Posterior vena cava (tissue), 2 donors: ENCODE results near the gene IL12B. TPM values are rescaled to one million over a fixed set of nuclear protein-coding genes. Genes with fewer than 3 reads are reported as not detected.
"Not testable (repeated sequence)": the region's sequence is repeated elsewhere in the genome, so short reads cannot be mapped to it uniquely, and the experiment has no call there.

ENCODE experiments used
- DNase-seq: peaks from one replicate; pipeline ENCODE4 v3.0.0-alpha.2; 2020; ENCODE audit warnings: low spot score
- intact Hi-C, 2 donors: fragments of 100-400 bp; cut with DNase I; formaldehyde crosslinking; loops; one replicate each; pipeline versions ENCODE4 v1.14.1 to v1.14.2; 2022 to 2023
- long read RNA-seq, 2 donors: library from polyadenylated mRNA; unstranded; transcript quantifications; one replicate each; pipeline ENCODE4 v2.0.0, GENCODE V29; 2020 to 2021
- total RNA-seq, 2 donors: library from RNA; stranded (reverse); fragmentation: NEBNext Ultra II Directional; extraction: Animal tissue kit (Norgen Biotek cat#: 25700); gene quantifications; one replicate each; pipeline ENCODE4 v1.2.1, GENCODE V29; 2021
- donor health status: DM: yes; HTN: yes; CAD: no.
- donor health status: DM: yes; HTN: yes; CAD: no.

IL12B gene
- total RNA-seq: not detected
- long read RNA-seq, donor 1: 0 reads
- long read RNA-seq, donor 2: 0 reads

- intact Hi-C loops: no loop called here
- no peak for DNase-seq
Measured at GRCh38 chr5:159330131-159330800, at the start of gene IL12B. Gene IL12B, minus strand, starts transcription at chr5:159330487. Its CDS starts 3,705 bp downstream, at chr5:159326782.

GRCh38 chr5:159377653-159378052 lies 47.4 kb upstream of the IL12B start:
- intact Hi-C loops: no loop called here
- no peak for DNase-seq

- DNase-seq, intact Hi-C loops: not testable (repeated sequence)
Measured at GRCh38 chr5:159367866-159368265, 37.6 kb upstream of the IL12B start.

- DNase-seq, intact Hi-C loops: not testable (repeated sequence)
Measured at GRCh38 chr5:159366776-159367175, 36.5 kb upstream of the IL12B start.

- no peak for DNase-seq
- intact Hi-C loops: no loop called here
Measured at GRCh38 chr5:159362220-159362619, 31.9 kb upstream of the IL12B start.

- intact Hi-C loops, DNase-seq: not testable (repeated sequence)
Measured at GRCh38 chr5:159359871-159360270, 29.6 kb upstream of the IL12B start.

- intact Hi-C loops: no loop called here
- no peak for DNase-seq
Measured at GRCh38 chr5:159359408-159359807, 29.1 kb upstream of the IL12B start.

GRCh38 chr5:159353661-159354252 lies 23.5 kb upstream of the IL12B start:
- intact Hi-C loops: no loop called here
- DNase-seq: no peak

- intact Hi-C loops, DNase-seq: not testable (repeated sequence)
Measured at GRCh38 chr5:159350644-159351043, 20.4 kb upstream of the IL12B start.

GRCh38 chr5:159350216-159350615 lies 19.9 kb upstream of the IL12B start:
- intact Hi-C loops, DNase-seq: not testable (repeated sequence)

GRCh38 chr5:159345861-159346260 lies 15.6 kb upstream of the IL12B start:
- no peak for DNase-seq
- intact Hi-C loops: no loop called here

GRCh38 chr5:159345336-159345735 lies 15.0 kb upstream of the IL12B start:
- intact Hi-C loops: no loop called here
- no peak for DNase-seq

- no peak for DNase-seq
- intact Hi-C loops: no loop called here
Measured at GRCh38 chr5:159343295-159344094, 13.2 kb upstream of the IL12B start.

GRCh38 chr5:159342840-159343239 lies 12.6 kb upstream of the IL12B start:
- DNase-seq: no peak
- intact Hi-C loops: no loop called here

GRCh38 chr5:159341906-159342310 lies 11.6 kb upstream of the IL12B start:
- intact Hi-C loops: no loop called here
- DNase-seq: no peak

GRCh38 chr5:159341145-159341544 lies 10.9 kb upstream of the IL12B start:
- intact Hi-C loops: no loop called here
- no peak for DNase-seq

GRCh38 chr5:159340511-159340910 lies 10.2 kb upstream of the IL12B start:
- DNase-seq: no peak
- intact Hi-C loops: no loop called here

- DNase-seq: no peak
- intact Hi-C loops: no loop called here
Measured at GRCh38 chr5:159339460-159339859, 9.2 kb upstream of the IL12B start.

GRCh38 chr5:159338118-159338517 lies 7.8 kb upstream of the IL12B start:
- intact Hi-C loops: no loop called here
- DNase-seq: no peak
